Osteoblast (primary cell): ENCODE results near the gene SLAIN1. TPM values are rescaled to one million over a fixed set of nuclear protein-coding genes. Genes with fewer than 3 reads are reported as not detected.
A peak's percentile ranks its signal among the peaks of the same experiment; 100 is the strongest.

Source experiments
- DNase-seq: peaks from one replicate; pipeline ENCODE4 v3.0.0; 2011; ENCODE audit warnings: low spot score, mixed read lengths; ENCODE audit not compliant: insufficient read length; ENCODE audit errors: missing footprints
- H2AFZ ChIP-seq: 2 replicates; pipeline ENCODE4 v1.6.0; 2011; ENCODE audit warnings: mild to moderate bottlenecking, low read length
- H3K27ac ChIP-seq: 2 replicates; pipeline ENCODE4 v1.5.1; 2011; ENCODE audit warnings: mild to moderate bottlenecking, low read depth, low read length, moderate library complexity
- H3K27me3 ChIP-seq: 2 replicates; pipeline ENCODE4 v1.6.0; 2012; ENCODE audit warnings: mild to moderate bottlenecking, control low read depth, inconsistent platforms, low read length, moderate library complexity; ENCODE audit not compliant: insufficient read depth
- H3K36me3 ChIP-seq: 2 replicates; pipeline ENCODE4 v1.5.1; 2011; ENCODE audit warnings: mild to moderate bottlenecking, low read length, control low read depth, moderate library complexity; ENCODE audit not compliant: insufficient read depth
- H3K4me1 ChIP-seq: 2 replicates; pipeline ENCODE4 v1.5.1; 2011; ENCODE audit warnings: mild to moderate bottlenecking, low read length, control low read depth, moderate library complexity; ENCODE audit not compliant: insufficient read depth
- H3K4me2 ChIP-seq: 2 replicates; pipeline ENCODE4 v1.6.0; 2011; ENCODE audit warnings: mild to moderate bottlenecking, low read length; ENCODE audit not compliant: insufficient read depth
- H3K4me3 ChIP-seq: fragments of 200-600 bp; sonication (generic); 3 replicates; pipeline ENCODE4 v1.5.1; 2012; ENCODE audit warnings: mild to moderate bottlenecking, low read length, inconsistent platforms; ENCODE audit not compliant: insufficient read depth
- H3K79me2 ChIP-seq: 2 replicates; pipeline ENCODE4 v1.6.0; 2012; ENCODE audit warnings: mild to moderate bottlenecking, low read length, control low read depth, inconsistent platforms; ENCODE audit not compliant: insufficient read depth
- H3K9me3 ChIP-seq: 2 replicates; pipeline ENCODE4 v1.5.1; 2011; ENCODE audit warnings: low read depth, low read length, control low read depth
- H4K20me1 ChIP-seq: 2 replicates; pipeline ENCODE4 v1.6.0; 2012; ENCODE audit warnings: mild to moderate bottlenecking, low read length, control low read depth; ENCODE audit not compliant: insufficient read depth
- total RNA-seq: library from RNA; depleted of rRNA; stranded (reverse); fragments of >200 nt; gene quantifications from 2 replicates; pipeline ENCODE4 v1.2.3, GENCODE V29; 2012
- TF ChIP-seq, protein P1 (sequence below): IDR thresholded peaks from 2 replicates; pipeline ENCODE4 v1.5.1; 2011; ENCODE audit warnings: mild to moderate bottlenecking, low read depth, low read length, moderate library complexity; ENCODE audit errors: extremely low read depth

Gene SLAIN1
- total RNA-seq, 1 donor: not detected

GRCh38 chr13:77687799-77688198, 9.7 kb upstream of the SLAIN1 start:
- Histone ChIP-seq H4K20me1 (no peaks in the 10 kb centered on the region), H3K9me3 (no peaks in the 10 kb centered on the region), H3K4me1 (no peaks in the 10 kb centered on the region), H3K27ac (no peak overlapping the region), H3K36me3 (no peaks in the 10 kb centered on the region), H3K4me2 (no peak overlapping the region), H3K27me3 (no peaks in the 10 kb centered on the region), H3K4me3 (no peak overlapping the region), H2AFZ (no peak overlapping the region), H3K79me2 (no peaks in the 10 kb centered on the region)
- TF ChIP-seq, protein P1, sequence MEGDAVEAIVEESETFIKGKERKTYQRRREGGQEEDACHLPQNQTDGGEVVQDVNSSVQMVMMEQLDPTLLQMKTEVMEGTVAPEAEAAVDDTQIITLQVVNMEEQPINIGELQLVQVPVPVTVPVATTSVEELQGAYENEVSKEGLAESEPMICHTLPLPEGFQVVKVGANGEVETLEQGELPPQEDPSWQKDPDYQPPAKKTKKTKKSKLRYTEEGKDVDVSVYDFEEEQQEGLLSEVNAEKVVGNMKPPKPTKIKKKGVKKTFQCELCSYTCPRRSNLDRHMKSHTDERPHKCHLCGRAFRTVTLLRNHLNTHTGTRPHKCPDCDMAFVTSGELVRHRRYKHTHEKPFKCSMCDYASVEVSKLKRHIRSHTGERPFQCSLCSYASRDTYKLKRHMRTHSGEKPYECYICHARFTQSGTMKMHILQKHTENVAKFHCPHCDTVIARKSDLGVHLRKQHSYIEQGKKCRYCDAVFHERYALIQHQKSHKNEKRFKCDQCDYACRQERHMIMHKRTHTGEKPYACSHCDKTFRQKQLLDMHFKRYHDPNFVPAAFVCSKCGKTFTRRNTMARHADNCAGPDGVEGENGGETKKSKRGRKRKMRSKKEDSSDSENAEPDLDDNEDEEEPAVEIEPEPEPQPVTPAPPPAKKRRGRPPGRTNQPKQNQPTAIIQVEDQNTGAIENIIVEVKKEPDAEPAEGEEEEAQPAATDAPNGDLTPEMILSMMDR: no peak
- DNase-seq: no peak

- TF ChIP-seq, protein P1: no peak
- Histone ChIP-seq H3K27me3 (peaks cover 16% of the 10 kb centered on the region), H3K27ac (no peak overlapping the region), H3K36me3 (no peaks in the 10 kb centered on the region), H3K4me1 (no peaks in the 10 kb centered on the region), H3K9me3 (no peaks in the 10 kb centered on the region), H4K20me1 (no peaks in the 10 kb centered on the region), H3K4me2 (no peak overlapping the region), H3K4me3 (no peak overlapping the region), H3K79me2 (no peaks in the 10 kb centered on the region), H2AFZ (no peak overlapping the region)
- DNase-seq: no peak
These were observed 5.6 kb upstream of the SLAIN1 start for GRCh38 chr13:77691871-77692270.

DNA sequence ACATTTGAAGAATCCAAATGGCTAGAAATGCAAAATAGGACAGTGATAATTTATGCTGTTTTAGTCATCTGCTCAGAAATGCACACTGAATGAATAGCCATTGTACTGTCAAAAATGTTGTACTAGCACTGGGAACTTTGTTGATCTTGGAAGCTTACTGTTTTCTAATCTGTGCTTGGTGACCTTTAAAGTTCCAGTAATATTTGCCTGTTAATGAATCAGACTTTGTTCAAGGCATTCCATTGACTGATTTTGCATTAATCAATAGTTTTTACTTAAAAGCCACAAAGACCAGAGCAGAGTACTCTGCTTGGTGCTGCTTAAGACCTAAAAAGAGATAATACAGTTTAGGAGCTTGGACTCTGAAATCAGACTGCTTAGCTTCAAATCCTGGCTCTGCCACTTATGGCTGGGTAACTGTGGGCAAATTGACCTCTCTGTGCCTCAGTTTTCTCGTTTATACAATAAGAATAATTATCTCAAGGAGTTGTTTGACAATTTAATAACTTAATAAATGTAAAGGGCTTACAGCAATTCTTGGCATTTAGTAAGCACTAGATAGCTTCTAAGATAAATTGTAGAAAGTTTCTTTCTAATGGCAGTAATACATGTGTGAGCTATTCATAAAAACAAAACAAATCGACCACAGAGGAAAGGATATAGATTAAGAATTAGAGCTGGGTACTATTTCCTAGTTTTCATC, 4.6 kb upstream of the SLAIN1 start:
- no peak overlapping the region for H3K4me2 ChIP-seq
- no peaks in the 10 kb centered on the region for H3K4me1 ChIP-seq
- no peak overlapping the region for H2AFZ ChIP-seq
- DNase-seq: peak; percentile 35
- no peaks in the 10 kb centered on the region for H3K79me2 ChIP-seq
- H4K20me1 ChIP-seq: no peaks in the 10 kb centered on the region
- no peaks in the 10 kb centered on the region for H3K9me3 ChIP-seq
- no peaks in the 10 kb centered on the region for H3K36me3 ChIP-seq
- no peak overlapping the region for H3K27ac ChIP-seq
- TF ChIP-seq, protein P1: no peak
- H3K27me3 ChIP-seq: peaks cover 25% of the 10 kb centered on the region
- H3K4me3 ChIP-seq: no peak overlapping the region

- Histone ChIP-seq H3K27me3 (peaks cover 25% of the 10 kb centered on the region), H3K79me2 (no peaks in the 10 kb centered on the region), H3K4me3 (no peak overlapping the region), H3K27ac (no peak overlapping the region), H4K20me1 (no peaks in the 10 kb centered on the region), H3K4me2 (no peak overlapping the region), H3K4me1 (peaks cover under 1% of the 10 kb centered on the region), H2AFZ (no peak overlapping the region), H3K9me3 (no peaks in the 10 kb centered on the region), H3K36me3 (no peaks in the 10 kb centered on the region)
- DNase-seq: no peak
- TF ChIP-seq, protein P1: no peak
These were observed 4.0 kb upstream of the SLAIN1 start for GRCh38 chr13:77693449-77693940.
